HG02970 (cell line): Measurements from ENCODE around the gene ALDOC.

Experiments
- ATAC-seq: cut with Tn5 transposase; IDR thresholded peaks from one replicate; pipeline ENCODE4 v1.9.1; 2021; ENCODE audit warnings: mild to moderate bottlenecking, moderate library complexity, moderate number of reproducible peaks; ENCODE audit not compliant: unreplicated experiment, low FRiP score

Gene ALDOC

DNA sequence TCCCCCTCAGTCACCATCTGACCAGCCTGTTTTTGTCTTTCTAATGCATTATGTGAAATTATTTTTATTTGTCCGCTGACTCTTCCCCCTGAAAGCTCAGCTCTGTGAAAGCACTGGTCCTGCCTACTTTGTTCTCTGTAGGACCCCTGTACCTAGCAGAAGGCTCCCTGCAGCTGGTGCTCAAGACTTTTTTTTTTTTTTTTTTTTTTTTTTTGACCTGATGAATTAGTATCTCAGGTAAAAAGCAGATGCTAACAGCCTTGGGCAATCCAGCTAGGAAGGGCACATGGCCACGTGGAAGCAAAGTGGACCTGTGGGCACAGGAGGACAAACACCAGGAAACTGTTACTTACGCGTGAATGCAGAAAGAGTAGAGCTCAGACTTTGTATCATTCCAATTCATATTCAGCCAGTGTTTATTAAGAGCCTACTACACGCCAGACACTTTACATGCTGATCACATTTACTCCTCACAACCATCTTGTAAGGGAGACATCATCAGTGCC lies 23.6 kb downstream of the ALDOC start:
- no peak for ATAC-seq

DNA sequence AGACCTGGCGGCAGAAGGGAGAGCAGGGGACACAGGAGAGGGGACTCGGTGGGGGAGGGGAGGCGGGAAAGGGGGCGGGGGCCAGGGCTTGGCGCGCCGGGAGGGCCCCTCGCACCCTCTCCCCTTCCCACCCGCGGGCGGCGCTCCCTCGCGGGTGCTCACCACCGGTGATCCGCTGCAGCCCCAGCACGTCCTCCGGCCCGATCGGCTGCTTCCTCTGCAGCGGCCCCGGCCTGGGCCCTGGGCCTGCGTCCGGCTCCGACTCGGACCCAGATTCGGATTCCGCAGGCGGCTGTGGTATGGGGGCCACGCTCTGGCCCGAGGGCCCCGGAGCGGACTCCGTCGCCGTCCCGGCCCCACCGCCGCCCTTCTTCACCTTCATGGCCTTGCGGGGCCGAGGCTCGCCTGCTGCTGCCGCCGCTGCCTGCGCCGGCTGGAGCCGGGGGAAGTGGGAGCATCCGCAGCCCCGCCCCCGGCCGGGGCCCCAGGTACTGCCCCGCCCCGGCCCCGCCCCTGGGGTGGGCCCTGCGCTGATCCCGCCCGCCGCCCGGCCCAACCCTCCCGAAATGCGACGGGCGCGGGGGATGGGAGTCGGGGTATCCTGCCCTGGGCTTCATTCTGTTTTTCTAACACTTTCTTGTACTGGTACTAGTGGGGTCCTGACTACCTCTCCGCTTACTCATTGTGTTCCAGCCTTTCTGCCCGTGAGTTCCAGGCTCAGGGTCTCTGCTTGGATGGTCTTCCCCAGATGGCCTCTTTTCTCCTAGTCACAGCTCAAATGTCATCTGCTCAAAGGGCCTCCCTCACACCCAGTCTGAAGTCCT lies 24.3 kb downstream of the ALDOC start, which contains the start of gene UNC119:
UNC119 (minus strand) TSS at position 449 of the 824 bp plus-strand sequence; CDS start at position 382, 67 bp downstream.
- no peak for ATAC-seq

DNA sequence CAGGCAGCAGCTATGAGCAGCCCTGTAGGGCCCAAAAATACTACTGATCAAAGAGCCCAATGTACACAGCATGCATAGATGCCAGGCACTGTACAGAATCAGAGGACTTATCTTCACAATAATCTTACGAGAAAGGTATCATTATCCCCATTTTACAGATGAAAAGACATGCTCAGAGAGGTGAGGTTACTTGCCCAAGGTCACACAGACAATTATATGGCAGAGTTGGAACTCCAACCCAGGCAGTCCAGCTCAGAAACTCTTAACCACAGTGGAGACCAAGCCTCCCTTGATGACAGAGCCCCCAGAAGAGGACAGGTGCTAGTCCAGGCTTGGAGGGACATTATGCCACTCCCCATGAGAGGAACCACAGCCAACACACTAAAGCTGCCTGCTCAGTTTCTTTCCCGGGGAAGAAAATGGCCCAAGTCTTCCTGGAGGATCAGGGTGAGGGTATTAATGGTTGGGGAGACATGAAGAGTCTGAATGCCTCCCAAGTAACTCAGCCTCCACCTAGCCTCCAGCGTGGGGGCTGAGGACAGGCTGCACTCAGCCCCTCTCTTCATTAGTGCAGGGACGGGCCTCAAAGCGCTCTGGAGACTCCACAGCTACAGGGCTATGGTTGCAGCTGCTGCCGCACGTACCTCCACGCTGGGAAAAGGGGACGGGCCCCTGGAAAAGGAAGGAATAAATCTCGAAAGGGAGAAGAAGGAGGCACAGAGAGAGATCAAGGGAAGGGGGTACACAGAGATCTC lies 25.1 kb downstream of the ALDOC start:
- ATAC-seq: no peak

DNA sequence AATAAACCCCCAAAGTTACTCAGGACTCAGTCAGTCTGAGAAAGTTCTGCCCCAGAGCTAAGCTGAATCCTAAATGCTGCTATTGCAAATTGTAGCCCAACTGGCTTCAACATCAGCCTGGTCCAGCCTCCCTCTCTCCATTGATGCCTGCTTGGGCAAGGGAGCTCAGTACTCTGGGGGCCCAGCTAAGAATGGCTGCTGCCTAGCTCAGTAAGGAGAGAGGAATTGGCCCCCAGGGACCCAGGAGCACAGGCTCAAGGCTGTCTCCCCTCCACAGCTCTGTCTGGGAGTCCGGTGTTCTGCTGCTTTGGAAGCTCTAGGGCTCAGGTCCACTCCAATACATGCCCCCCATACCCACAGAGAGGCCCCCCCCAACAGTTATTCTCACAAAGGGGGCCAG lies 25.8 kb downstream of the ALDOC start:
- no peak for ATAC-seq

DNA sequence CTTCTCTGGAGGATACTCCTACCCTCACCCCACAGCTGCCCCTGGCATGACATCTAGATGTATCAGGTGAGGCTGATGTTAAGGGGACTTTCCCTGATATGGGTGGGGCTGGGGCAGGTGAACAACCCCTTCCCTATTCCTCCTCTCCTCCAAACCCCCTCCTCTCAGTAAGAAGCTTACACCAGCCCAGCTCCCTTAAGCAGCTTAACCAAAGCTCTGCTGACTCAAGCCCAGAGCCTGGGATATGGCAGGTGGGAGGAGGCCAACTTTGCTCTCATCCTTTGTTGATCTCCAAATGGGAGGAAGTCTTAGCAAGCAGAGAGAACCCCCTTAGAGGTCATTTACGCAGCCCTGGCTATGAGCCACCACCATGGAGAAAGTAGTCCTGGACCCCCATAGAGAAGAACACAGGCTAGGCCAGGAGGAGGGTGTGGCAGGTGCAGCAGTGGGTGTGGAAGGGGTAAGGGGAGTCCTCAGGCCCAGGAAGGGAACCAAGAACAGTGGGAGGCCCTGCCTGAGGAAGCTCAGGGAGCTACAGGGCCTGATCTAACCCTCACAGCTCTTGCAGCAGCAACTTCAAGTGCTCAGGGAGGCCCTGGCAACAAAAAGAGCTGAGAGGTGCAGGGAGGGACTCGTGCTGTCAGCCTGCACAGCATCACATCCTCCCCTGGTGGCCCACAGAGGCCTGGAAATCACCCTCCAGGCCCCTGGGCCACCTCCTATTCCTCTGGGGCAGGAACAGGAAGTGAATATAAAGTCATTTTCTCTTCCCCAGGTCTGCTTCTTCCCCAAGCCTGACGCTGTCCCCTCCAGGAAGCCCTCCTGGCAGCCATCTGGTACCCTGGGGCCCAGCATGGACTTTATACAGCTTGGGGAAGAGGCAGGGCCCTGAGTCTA lies 27.2 kb downstream of the ALDOC start:
- ATAC-seq: no peak

DNA sequence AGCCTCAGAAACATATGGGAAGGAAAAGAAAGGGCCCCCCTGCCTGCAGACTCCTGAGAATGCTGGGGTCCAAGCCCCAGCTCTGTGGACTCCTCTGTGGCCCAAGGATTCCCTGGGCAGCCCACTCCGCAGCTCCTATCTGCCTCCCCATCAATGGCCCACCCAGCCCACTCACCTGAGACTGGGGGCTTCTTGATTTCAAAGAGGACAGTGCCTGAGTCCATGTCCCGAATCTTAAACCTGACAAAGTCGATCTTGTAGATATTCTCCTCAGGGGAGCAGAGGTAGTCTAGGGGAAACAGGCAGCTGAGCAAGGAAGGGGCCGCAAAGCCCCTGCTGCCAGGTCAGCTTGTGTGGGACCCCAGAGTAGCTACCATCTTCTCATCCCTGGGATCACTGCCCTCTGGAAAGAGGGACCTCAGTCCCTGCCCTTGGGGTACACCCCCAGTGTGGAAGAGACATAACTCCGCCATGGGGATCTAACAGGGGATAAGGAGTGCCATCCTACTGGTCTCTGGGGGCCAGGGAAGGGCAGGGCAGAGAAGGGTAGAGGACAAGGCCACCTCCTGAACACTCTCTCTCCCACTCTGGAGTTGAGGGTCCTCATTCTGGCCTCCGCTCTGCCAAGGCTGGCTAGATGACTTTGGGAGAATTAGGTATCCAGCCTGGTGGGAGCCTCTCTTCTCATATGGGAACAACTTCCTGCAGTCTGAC lies 28.1 kb downstream of the ALDOC start:
- ATAC-seq: no peak

DNA sequence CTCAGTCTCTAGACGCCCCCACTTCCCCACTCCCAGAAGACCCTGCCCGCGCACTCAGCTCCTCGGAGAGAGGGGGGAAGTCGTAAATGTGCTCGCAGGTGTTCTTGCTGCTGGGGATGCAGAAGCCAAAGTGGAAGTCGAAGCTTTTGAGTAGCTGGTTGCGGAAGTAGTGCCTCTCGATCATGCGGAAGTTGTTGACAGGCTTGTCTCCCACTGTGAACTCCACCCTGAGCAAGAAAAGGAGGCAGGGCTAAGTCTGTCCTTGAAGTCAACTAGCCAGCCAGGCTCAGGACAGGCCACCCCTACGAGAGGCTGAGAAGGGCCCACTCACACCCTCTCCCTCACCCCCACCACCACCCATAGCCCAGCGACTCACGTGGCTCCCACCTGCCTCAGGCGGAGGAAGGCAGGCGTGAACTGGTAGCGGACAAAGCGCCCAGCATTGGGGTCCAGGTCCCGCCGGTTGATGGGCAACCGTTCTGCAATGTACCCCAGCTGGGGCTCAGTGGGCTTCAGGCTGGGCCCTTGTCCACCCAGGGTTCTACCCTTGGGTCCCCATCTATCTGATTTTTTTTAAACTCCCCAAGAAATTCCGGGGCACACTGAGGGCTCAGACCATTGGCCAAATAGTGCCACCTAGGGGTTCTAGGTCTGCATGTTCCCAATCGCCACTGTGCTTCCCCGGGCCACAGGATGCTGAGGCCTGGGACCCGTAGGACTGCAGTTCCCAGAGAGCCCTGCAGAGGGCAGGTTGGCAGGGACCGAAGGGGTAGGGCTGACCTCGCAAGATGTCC lies 28.9 kb downstream of the ALDOC start:
- no peak for ATAC-seq

DNA sequence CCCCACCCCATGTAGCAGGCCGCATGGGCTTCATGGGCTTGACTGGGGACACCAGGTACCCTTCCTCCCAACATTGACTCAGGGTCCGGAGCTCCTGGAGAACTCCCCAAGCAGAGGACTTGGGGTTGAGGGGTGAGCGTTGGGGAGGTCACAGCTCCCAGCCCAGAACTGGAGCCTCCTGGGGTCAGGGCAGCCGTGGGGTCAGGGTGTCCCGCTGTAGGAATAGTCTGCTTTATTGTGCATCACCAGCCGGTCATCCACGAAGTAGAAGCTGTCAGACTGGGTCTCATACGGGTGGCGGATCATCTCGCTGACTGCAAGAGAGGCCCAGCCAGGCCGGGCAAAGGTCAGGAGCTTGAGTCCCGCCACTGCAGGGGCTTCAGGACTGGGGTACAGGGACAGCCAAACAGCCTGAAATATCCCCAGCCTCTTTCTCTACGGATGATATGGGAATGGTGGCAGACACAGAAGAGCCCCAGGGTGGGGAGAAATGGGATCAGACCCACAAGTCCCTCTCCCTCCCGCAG lies 29.5 kb downstream of the ALDOC start:
- ATAC-seq: no peak

DNA sequence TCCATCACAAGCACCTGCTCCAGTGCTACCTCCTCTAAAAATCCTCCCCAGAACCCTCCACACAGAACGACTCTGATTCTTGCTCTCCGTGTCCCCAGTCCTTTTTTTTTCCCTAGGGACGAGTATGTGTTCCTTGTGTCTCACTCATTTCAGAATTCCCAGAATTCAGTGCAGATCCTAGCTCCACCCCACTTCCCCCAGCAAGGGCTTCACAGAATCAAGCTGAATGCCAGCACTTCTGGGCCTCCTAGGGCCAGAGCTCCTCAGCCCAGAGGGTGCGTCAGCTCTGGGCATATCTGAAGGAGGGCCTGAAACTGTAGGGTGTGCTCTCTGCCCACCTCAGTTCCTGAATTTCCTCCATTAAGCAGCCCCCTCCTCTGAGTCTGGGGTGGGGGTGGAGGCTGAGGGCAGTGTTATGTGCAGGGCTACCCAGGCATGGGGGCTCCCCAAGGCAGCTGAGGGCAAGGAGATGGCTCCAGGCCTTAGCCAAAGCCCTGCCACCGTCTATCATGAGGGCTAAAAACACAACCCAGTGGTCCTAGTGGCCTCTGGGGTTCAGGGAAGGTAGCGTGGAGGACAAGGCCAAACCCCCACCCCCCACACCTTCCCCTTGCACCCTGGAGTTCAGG lies 30.8 kb downstream of the ALDOC start:
- ATAC-seq: no peak

DNA sequence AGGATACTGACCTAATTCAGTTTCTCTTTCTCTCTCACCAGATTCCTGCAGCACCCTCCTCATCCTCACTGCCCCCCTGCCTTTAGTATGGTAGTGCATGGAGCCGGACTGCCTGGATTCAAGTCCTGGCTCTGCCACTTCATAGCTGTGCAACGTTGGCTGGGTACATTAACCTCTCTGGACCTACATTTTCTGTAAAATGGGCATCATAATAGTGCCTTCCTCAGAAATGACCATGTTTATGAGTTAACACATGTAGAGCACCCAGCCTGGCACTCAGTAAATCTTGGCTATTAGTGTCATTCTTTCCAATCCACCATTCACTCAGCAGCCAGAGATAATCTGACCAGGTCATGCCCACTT lies 31.6 kb downstream of the ALDOC start:
- ATAC-seq: no peak

DNA sequence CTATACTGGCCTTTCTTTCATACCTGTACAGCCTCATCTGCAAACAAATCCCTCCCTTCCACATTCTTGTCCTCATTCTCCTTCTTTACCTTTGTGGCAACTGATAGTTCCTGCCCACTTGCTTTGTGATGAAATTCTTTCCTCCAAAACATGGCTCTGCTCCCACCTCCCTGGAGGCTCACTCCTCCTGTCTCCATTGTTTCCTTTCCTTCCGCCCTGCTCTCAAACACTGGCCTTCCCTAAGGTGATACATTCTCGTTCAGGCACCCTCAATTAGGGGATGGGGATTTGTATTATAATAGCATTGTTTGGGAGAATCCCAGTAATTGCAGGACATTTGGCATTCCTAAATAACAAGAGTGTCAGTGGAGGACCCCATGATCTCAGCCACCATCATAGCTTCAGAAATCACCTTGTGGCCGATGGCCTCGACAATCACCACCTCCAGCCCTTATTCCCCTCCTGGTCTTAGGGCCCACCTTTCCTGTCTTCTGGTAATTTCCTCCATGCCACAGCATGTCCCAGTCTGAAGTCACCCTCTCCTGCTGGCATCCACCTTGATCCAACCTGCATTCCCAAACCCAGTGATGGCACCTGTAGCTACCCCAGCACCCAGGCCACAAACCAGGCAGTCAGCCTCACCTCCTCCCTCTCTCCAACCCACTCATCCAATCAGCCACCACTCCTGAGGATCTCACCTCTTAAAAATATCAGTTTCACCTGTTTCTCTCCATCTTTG lies 32.1 kb downstream of the ALDOC start:
- ATAC-seq: no peak

DNA sequence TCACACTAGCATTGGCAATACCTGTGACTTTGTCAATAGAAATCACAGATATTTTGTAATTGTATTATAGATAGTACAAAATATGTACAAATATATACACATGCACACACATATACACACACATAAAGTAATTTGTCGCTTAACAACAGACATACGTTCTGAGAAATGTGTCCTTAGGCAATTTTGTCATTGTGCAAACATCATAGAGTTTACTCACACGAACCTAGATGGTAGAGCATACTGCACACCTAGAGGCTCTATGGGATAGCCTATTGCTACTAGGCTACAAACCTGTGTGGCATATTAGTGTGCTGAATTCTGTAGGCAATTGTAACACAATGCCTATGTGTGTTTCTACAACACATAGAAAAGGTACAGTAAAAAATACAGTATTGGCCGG lies 35.3 kb downstream of the ALDOC start:
- no peak for ATAC-seq

DNA sequence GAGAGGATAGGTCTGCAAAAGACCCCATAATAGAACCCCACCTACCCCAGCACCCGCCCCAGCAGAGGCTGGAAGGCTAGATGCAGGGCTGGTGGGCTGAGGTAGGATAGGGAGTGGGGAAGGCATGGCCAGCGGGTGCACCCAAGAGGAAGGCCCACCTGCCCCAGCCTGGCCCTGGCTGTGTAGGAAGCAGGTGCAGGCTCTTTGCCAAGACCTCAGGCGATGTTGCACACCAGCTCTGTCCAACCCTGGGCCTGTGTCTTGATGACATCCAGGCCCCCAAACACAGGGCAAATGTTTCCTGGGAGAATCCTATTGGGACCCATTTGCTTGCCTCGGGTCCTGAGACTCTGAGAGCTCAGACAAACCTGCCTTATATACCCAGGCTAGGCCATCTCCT lies 36.5 kb downstream of the ALDOC start:
- ATAC-seq: no peak

DNA sequence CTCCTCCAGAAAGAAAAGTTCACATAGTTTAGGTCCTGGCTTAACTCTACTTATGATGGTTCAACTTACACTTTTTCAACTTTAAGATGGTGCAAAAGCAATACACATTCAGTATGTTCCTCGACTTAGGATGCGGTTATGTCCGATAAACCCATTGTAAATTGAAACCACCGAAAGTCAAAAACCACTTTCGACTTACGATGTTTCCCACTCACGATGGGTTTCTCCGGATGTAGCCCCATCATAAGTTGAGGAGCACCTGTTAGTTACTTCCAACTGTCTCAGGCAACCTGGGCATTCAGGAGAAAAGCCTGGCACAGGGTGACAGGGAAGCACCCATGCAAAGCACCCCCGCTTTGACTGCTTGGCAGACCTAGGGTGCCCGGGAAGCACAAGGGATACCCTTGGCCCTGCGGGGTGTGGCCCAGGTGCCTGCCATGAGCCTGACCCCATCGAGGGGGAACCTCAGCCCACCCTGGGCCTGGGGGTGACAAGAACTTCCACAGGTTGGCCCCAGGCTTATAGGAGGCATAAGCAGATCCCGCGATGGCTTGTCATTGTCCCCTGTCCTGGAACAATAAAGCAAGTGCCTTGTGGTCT lies 38.3 kb downstream of the ALDOC start:
- ATAC-seq: no peak

DNA sequence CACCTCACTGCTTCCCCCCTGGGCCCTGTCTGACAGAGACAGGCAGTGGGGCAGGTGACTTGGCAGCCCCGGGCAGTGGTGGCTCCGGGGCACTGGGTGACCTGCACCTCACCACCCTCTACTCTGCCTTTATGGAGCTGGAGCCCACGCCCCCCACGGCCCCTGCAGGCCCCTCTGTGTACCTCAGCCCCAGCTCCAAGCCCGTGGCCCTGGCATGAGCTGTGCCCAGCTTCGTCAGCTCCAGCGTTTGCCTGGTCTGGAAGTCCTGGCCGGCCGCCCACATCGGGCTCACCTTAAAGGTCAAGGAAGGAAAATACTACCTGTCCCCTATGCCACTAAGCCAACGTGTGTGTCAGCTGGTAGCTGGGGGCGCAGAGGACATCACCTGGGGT lies 39.5 kb downstream of the ALDOC start:
- no peak for ATAC-seq

DNA sequence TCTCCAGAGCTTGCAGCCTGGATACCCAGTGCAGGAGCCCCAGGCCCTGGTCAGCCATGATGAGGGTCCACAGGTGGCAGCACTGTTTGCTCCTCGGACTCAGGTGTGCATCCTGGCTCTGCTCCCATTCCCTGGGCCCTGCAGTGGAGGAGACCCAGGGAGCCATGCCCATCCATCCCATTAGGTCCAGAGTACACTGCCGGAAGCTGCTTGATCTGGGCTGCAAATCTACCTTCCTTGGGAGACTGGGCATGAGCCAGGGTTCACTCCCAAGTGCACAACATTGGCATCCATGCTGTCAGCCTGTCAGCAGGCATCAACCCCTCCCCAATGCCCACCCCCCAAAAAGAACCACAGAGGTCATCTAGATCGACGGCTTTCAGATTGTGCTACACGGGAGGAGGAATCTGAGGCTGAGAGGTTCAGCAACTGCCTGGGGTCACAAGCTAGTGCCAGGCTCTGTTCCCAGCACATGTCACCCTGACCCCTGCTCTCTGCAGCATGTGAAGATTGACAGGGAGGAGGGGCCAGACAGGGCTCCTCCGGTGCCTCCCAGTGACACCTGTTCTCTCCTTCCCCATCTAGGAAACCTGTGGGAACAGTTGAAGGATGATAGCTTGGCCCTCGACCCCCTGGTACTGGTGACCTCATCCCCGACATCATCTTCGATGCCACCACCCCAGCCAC lies 40.0 kb downstream of the ALDOC start:
- ATAC-seq: no peak
